ENCODE data around the gene IFI44. TPM values are rescaled to one million over a fixed set of nuclear protein-coding genes. Genes with fewer than 3 reads are reported as not detected.

IFI44 gene
- total and polyA plus RNA-seq, 10 of the 15 experiments (the other 5 are each of a cell fraction or from before 2014, with no cell fraction given): 37.7 to 272 (median 90.9) TPM

DNA sequence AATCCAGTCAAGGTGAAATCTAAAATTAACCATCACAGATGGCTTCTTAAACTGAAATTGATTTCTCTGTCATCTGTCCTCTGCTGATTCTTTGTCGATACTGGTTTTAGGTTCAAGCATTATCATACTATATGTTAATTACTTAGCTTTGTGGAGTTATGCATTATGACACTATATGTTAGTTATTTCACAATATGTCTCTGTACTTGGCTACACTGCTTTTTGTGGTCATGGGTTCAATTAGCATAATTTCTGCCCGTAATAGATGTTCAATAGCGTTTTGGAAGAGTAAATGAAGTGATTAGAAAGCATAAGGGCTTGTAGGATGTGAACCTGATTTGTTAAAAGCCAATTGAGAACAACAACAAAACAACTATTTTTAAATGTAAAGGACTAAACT lies 28.2 kb downstream of the IFI44 start:
- H3K36me3 ChIP-seq (ENCODE audit: control insufficient read depth in 2 of 2, insufficient read depth in 2 of 2, low read length in 1 of 2): no peaks in the 10 kb centered on the region; a peak in 1 of 4 replicates
- H3K79me2 ChIP-seq (ENCODE audit: control insufficient read depth, insufficient read depth, low read length): no peaks in the 10 kb centered on the region
- H4K20me1 ChIP-seq (ENCODE audit: control insufficient read depth, insufficient read depth): no peaks in the 10 kb centered on the region
- no peak for DNase-seq (ENCODE audit: low read depth, low spot score)
- peak overlapping the region; percentile 48 for H2AFZ ChIP-seq (ENCODE audit: control insufficient read depth, low read depth, low read length)
- H3K4me1 ChIP-seq (ENCODE audit: control insufficient read depth, insufficient read depth, low read length): peaks cover 11% of the 10 kb centered on the region
- H3K9ac ChIP-seq (ENCODE audit: control insufficient read depth, insufficient read depth, low read length): no peak overlapping the region
- no peak overlapping the region; the same call in 1 of the 2 replicates for H3K4me3 ChIP-seq
- ChIA-PET SMC1A (ENCODE audit: uncharacterized antibody, unreplicated experiment) (interaction anchor here (0.7 to 3.3 kb wide), 10 partner anchors 13 to 547 kb away, joined by 3 to 25 read pairs (median 4); partner anchors contain the start of gene IFI44L), CTCF (interaction anchor here (0.7 to 3.6 kb wide), 18 partner anchors 8 to 1036 kb away, joined by 3 to 39 read pairs (median 4); partner anchors contain the start of gene IFI44L), RAD21 (ENCODE audit: unreplicated experiment) (interaction anchor here (0.7 to 2.1 kb wide), 6 partner anchors 13 to 546 kb away, joined by 3 to 17 read pairs (median 3); no protein-coding TSS in a partner anchor), POLR2A (interaction anchor here (0.6 to 1.6 kb wide), 3 partner anchors 36 to 132 kb away, joined by 3 to 5 read pairs (median 5); no protein-coding TSS in a partner anchor)
- peak overlapping the region; percentile 29 for H3K27ac ChIP-seq (ENCODE audit: control insufficient read depth, insufficient read depth)
- in situ Hi-C loops (cut with MboI) (no loop called here), intact Hi-C loops (cut with micrococcal nuclease; ENCODE audit: unreplicated experiment) (loop anchor here (2.0 to 10.0 kb wide), 3 partner anchors 353 to 545 kb away; no protein-coding TSS in a partner anchor)
- 67% methylated on average over 3 of the region's 3 CpGs for WGBS (ENCODE audit: insufficient coverage, insufficient replicate concordance, low lambda C conversion rate, missing lambda C conversion rate)
- no TSS peak for BruUV-seq (replicated peaks)
- peak overlapping the region; percentile 43 for H3K4me2 ChIP-seq (ENCODE audit: control insufficient read depth, insufficient read depth)
- H3K9me3 ChIP-seq (replicated peaks; ENCODE audit: control insufficient read depth, insufficient read depth, low read length): no peaks in the 10 kb centered on the region; the same call in 2 of the 3 replicates
- FAIRE-seq: no peak
- ATAC-seq: no peak
- no peaks in the 10 kb centered on the region for H3K27me3 ChIP-seq (replicated peaks in 1 of 2; ENCODE audit: control insufficient read depth in 2 of 2, insufficient read depth in 2 of 2, low read length in 1 of 2)
- no peak for TF ChIP-seq RFX5 (IDR thresholded peaks at IDR 0.05; ENCODE audit: low read depth, low read length)
- TF ChIP-seq CREM (IDR thresholded peaks at IDR 0.05; ENCODE audit: low read depth): no peak
- TF ChIP-seq, protein P1, sequence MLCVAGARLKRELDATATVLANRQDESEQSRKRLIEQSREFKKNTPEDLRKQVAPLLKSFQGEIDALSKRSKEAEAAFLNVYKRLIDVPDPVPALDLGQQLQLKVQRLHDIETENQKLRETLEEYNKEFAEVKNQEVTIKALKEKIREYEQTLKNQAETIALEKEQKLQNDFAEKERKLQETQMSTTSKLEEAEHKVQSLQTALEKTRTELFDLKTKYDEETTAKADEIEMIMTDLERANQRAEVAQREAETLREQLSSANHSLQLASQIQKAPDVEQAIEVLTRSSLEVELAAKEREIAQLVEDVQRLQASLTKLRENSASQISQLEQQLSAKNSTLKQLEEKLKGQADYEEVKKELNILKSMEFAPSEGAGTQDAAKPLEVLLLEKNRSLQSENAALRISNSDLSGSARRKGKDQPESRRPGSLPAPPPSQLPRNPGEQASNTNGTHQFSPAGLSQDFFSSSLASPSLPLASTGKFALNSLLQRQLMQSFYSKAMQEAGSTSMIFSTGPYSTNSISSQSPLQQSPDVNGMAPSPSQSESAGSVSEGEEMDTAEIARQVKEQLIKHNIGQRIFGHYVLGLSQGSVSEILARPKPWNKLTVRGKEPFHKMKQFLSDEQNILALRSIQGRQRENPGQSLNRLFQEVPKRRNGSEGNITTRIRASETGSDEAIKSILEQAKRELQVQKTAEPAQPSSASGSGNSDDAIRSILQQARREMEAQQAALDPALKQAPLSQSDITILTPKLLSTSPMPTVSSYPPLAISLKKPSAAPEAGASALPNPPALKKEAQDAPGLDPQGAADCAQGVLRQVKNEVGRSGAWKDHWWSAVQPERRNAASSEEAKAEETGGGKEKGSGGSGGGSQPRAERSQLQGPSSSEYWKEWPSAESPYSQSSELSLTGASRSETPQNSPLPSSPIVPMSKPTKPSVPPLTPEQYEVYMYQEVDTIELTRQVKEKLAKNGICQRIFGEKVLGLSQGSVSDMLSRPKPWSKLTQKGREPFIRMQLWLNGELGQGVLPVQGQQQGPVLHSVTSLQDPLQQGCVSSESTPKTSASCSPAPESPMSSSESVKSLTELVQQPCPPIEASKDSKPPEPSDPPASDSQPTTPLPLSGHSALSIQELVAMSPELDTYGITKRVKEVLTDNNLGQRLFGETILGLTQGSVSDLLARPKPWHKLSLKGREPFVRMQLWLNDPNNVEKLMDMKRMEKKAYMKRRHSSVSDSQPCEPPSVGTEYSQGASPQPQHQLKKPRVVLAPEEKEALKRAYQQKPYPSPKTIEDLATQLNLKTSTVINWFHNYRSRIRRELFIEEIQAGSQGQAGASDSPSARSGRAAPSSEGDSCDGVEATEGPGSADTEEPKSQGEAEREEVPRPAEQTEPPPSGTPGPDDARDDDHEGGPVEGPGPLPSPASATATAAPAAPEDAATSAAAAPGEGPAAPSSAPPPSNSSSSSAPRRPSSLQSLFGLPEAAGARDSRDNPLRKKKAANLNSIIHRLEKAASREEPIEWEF (IDR thresholded peaks at IDR 0.05; ENCODE audit: insufficient replicate concordance, low read depth, low read length): no peak
- TF ChIP-seq, protein P2, sequence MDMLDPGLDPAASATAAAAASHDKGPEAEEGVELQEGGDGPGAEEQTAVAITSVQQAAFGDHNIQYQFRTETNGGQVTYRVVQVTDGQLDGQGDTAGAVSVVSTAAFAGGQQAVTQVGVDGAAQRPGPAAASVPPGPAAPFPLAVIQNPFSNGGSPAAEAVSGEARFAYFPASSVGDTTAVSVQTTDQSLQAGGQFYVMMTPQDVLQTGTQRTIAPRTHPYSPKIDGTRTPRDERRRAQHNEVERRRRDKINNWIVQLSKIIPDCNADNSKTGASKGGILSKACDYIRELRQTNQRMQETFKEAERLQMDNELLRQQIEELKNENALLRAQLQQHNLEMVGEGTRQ (IDR thresholded peaks at IDR 0.05; ENCODE audit: borderline replicate concordance, low read depth, low read length): no peak
- no peak for TF ChIP-seq CHD4 (IDR thresholded peaks at IDR 0.05)
